Hepatocyte (in vitro differentiated cells): ENCODE data around the gene CYYR1. TPM values are rescaled to one million over a fixed set of nuclear protein-coding genes. Genes with fewer than 3 reads are reported as not detected.

Experiments
- DNase-seq: peaks from one replicate; pipeline ENCODE4 v3.0.0-alpha.2; 2016; ENCODE audit warnings: low spot score
- H2AFZ ChIP-seq: fragments of 200-600 bp; sonication (generic); 2 replicates; pipeline ENCODE4 v1.6.0; 2016; ENCODE audit warnings: antibody characterized with exemption, mild to moderate bottlenecking
- H3K27ac ChIP-seq: fragments of 200-600 bp; sonication (generic); 2 replicates; pipeline ENCODE4 v1.5.1; 2016; ENCODE audit warnings: mild to moderate bottlenecking
- H3K27me3 ChIP-seq: fragments of 200-600 bp; sonication (generic); 2 replicates; pipeline ENCODE4 v1.6.1; 2016
- H3K36me3 ChIP-seq: fragments of 200-600 bp; sonication (generic); replicated peaks from 2 replicates; pipeline ENCODE4 v1.5.1; 2016; ENCODE audit warnings: low read depth; ENCODE audit not compliant: insufficient read depth
- H3K4me1 ChIP-seq: fragments of 200-600 bp; sonication (generic); 2 replicates; pipeline ENCODE4 v1.5.1; 2016; ENCODE audit warnings: mild to moderate bottlenecking, moderate library complexity; ENCODE audit not compliant: insufficient read depth
- H3K4me2 ChIP-seq: fragments of 200-600 bp; sonication (generic); 2 replicates; pipeline ENCODE4 v1.6.0; 2016
- H3K4me3 ChIP-seq: fragments of 200-600 bp; sonication (generic); 2 replicates; pipeline ENCODE4 v1.5.1; 2016; ENCODE audit warnings: mild to moderate bottlenecking
- H3K79me2 ChIP-seq: fragments of 200-600 bp; sonication (generic); 2 replicates; pipeline ENCODE4 v1.6.0; 2017; ENCODE audit warnings: mild to moderate bottlenecking
- H3K9me2 ChIP-seq: fragments of 200-600 bp; sonication (generic); replicated peaks from 2 replicates; pipeline ENCODE4 v1.6.0; 2017; ENCODE audit warnings: mild to moderate bottlenecking; ENCODE audit not compliant: insufficient read depth
- H3K9me3 ChIP-seq: fragments of 200-600 bp; sonication (generic); 2 replicates; pipeline ENCODE4 v1.5.1; 2016; ENCODE audit warnings: low read depth, mild to moderate bottlenecking
- H4K20me1 ChIP-seq: fragments of 200-600 bp; sonication (generic); 2 replicates; pipeline ENCODE4 v1.6.0; 2016; ENCODE audit warnings: mild to moderate bottlenecking; ENCODE audit not compliant: insufficient read depth, poor library complexity, severe bottlenecking
- CTCF ChIP-seq: fragments of 200-600 bp; sonication (generic); IDR thresholded peaks from 2 replicates; pipeline ENCODE4 v1.5.1; 2016; ENCODE audit warnings: antibody characterized with exemption, mild to moderate bottlenecking; ENCODE audit not compliant: poor library complexity
- EZH2 ChIP-seq: fragments of 200-600 bp; sonication (generic); IDR thresholded peaks from 2 replicates; pipeline ENCODE4 v1.6.1; 2016; ENCODE audit warnings: antibody characterized with exemption, mild to moderate bottlenecking, borderline replicate concordance
- EZH2phosphoT487 ChIP-seq: fragments of 200-600 bp; sonication (generic); IDR thresholded peaks from one replicate; pipeline ENCODE4 v1.6.1; 2018; ENCODE audit warnings: antibody characterized with exemption, mild to moderate bottlenecking, low read depth, moderate library complexity; ENCODE audit not compliant: unreplicated experiment, severe bottlenecking
- WGBS: methylation state at CpG from one replicate; pipeline ENCODE4 v1.1.6; 2016; ENCODE audit warnings: low lambda C conversion rate; ENCODE audit errors: missing lambda C conversion rate; 5-methylcytosine and 5-hydroxymethylcytosine counted together
- polyA plus RNA-seq: library from polyadenylated mRNA; unstranded; fragments of >200 nt; fragmentation: Nextera tagmentation; extraction: Ambion mirVana; gene quantifications from 2 replicates; pipeline ENCODE4 v1.2.1, GENCODE V29; 2016
- total RNA-seq: library from RNA; depleted of rRNA; stranded (reverse); fragments of >200 nt; gene quantifications from 2 replicates; pipeline ENCODE4 v1.2.3, GENCODE V29; 2014

CYYR1 gene
- total and polyA plus RNA-seq, 2 experiments from 2014 or later: 6.6 to 7.6 TPM

GRCh38 chr21:26532208-26532607, 40.9 kb downstream of the CYYR1 start:
- WGBS: 76% methylated on average over 2 of the region's 2 CpGs
- Histone ChIP-seq H3K9me3 (no peaks in the 10 kb centered on the region), H3K4me3 (no peak overlapping the region), H3K79me2 (no peaks in the 10 kb centered on the region), H3K4me2 (no peak overlapping the region), H3K36me3 (no peaks in the 10 kb centered on the region), H4K20me1 (no peaks in the 10 kb centered on the region), H2AFZ (no peak overlapping the region), H3K9me2 (no peaks in the 10 kb centered on the region), H3K27me3 (no peaks in the 10 kb centered on the region), H3K4me1 (no peaks in the 10 kb centered on the region), H3K27ac (no peak overlapping the region)
- no peak for DNase-seq
- TF ChIP-seq EZH2phosphoT487 (no peak), EZH2 (no peak), CTCF (no peak)

DNA sequence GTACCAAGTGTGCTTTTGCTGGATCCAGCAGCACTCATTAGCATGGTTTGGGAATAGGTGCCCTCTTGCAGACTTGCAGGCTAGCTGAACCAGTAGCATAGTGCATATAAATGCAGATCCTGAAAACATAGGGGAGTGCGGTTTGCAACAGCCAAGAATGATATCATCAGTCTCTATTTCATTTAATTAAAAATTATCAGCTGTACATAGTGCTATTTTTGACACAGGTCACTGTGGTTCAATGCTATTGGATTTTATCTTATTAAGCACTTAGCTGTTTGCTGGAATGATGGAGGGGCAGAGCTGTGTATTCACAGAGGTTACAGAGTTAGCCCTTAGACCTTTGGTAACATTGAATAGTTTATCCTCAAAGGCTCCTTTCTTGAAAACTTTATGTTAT, 43.6 kb downstream of the CYYR1 start:
- Histone ChIP-seq H3K4me3 (no peak overlapping the region), H4K20me1 (no peaks in the 10 kb centered on the region), H3K4me1 (no peaks in the 10 kb centered on the region), H3K9me2 (no peaks in the 10 kb centered on the region), H2AFZ (no peak overlapping the region), H3K4me2 (no peak overlapping the region), H3K27ac (no peak overlapping the region), H3K36me3 (no peaks in the 10 kb centered on the region), H3K27me3 (no peaks in the 10 kb centered on the region), H3K79me2 (no peaks in the 10 kb centered on the region), H3K9me3 (no peaks in the 10 kb centered on the region)
- TF ChIP-seq EZH2 (no peak), CTCF (no peak), EZH2phosphoT487 (no peak)
- no peak for DNase-seq
- WGBS: 95% methylated on average over 1 of the region's 1 CpG

DNA sequence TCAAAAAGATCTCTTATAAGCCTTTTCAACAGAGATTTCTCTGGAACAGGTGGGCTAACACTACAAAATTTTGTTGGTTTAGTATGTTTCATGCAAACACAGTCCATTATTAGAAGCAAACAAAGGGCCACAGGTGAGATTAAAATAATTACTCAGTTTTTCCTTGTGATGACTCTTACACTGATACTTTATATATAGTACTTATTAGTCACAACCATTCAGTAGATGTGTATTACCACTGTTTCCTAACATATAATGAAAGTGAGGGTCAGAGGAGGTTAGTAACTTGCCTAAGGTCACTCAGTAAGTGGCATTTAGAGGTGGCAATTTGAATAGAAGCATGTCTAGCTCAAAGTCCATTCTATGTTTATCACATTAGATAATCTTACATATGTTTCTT, 44.2 kb downstream of the CYYR1 start:
- Histone ChIP-seq H3K4me2 (no peak overlapping the region), H4K20me1 (no peaks in the 10 kb centered on the region), H3K9me2 (no peaks in the 10 kb centered on the region), H3K79me2 (no peaks in the 10 kb centered on the region), H3K4me1 (no peaks in the 10 kb centered on the region), H3K4me3 (no peak overlapping the region), H3K27ac (no peak overlapping the region), H3K9me3 (no peaks in the 10 kb centered on the region), H3K27me3 (no peaks in the 10 kb centered on the region), H2AFZ (no peak overlapping the region), H3K36me3 (no peaks in the 10 kb centered on the region)
- DNase-seq: no peak
- TF ChIP-seq EZH2phosphoT487 (no peak), EZH2 (no peak), CTCF (no peak)

DNA sequence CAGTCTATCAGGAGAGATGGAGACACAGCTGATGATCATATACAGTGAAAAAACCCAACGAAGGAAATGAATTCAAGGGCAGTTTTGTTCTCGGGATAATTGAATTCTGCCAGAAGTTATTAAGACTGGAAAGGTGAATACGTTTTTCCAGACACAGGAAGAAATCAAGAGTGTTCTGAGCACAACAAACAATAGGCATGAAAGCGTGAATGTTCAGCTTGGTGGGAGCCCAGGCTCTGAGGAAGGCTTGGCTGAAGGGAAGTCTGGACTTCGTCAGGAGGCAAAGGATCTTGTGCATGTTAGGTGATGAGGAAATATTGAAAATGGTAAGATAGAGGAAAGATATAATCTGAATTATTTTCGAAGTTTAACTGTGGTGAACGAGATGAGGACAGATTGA, 50.4 kb downstream of the CYYR1 start:
- no peak for TF ChIP-seq EZH2phosphoT487
- no peak for TF ChIP-seq EZH2
- no peak for TF ChIP-seq CTCF
- no peak for DNase-seq
- no peak overlapping the region for H3K4me3 ChIP-seq
- H2AFZ ChIP-seq: no peak overlapping the region
- no peak overlapping the region for H3K27ac ChIP-seq
- H3K79me2 ChIP-seq: no peaks in the 10 kb centered on the region
- no peaks in the 10 kb centered on the region for H3K9me3 ChIP-seq
- no peaks in the 10 kb centered on the region for H3K4me1 ChIP-seq
- no peaks in the 10 kb centered on the region for H3K9me2 ChIP-seq
- H3K4me2 ChIP-seq: no peak overlapping the region
- no peaks in the 10 kb centered on the region for H3K27me3 ChIP-seq
- H3K36me3 ChIP-seq: no peaks in the 10 kb centered on the region
- WGBS: 64% methylated on average over 7 of the region's 7 CpGs
- no peaks in the 10 kb centered on the region for H4K20me1 ChIP-seq
